ENCODE data around the gene TRIM10. TPM values are rescaled to one million over a fixed set of nuclear protein-coding genes. Genes with fewer than 3 reads are reported as not detected.

TRIM10 gene, protein sequence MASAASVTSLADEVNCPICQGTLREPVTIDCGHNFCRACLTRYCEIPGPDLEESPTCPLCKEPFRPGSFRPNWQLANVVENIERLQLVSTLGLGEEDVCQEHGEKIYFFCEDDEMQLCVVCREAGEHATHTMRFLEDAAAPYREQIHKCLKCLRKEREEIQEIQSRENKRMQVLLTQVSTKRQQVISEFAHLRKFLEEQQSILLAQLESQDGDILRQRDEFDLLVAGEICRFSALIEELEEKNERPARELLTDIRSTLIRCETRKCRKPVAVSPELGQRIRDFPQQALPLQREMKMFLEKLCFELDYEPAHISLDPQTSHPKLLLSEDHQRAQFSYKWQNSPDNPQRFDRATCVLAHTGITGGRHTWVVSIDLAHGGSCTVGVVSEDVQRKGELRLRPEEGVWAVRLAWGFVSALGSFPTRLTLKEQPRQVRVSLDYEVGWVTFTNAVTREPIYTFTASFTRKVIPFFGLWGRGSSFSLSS
- not detected for total RNA-seq

DNA sequence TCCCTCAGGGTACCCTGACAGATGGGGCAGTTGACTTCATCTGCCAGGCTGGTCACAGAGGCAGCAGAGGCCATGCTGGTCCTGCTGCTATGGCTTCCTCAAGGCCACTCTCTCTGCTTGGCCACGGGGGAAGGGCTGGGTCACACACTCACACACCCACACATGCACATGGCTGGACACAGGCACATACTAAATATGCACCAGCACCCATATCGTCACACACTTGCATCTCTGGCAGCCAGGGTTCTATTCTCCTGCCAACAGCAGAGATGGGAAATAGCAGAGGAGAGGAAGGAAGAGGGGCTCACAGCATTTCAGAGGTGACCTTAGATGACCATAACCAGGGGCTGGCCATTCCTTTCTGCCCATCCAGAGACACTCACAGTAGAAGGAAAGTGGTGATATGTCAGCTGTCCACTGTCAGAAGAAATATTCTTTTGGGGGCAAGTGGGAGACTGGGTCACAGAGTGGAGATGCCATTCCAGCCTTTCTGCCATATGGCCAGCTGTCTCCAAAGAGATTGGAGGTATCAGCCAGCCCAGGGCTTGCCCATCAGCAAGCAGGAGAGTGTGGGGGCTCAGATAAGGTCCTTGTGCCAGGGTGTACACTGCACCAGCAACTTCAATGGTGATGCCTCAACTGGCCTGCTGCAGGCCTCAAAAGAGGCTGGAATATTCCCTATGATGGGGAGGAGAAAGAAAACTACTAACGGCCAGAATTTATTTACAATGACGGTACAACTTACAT lies at the start of gene TRIM10:
Gene TRIM10, minus strand, starts transcription at position 427 of the 747 bp plus-strand sequence. Its CDS starts 353 bp downstream, at position 74.
- peaks cover 0 to 3% of the 10 kb centered on the region in 2 donors for H3K4me1 Mint-ChIP-seq (ENCODE audit: low read depth in 2 of 2)
- peaks cover 20 to 22% of the 10 kb centered on the region in 2 donors for H3K27me3 Mint-ChIP-seq
- no peak for DNase-seq (ENCODE audit: low spot score)
- H3K36me3 Mint-ChIP-seq = no peaks in the 10 kb centered on the region
- peak within 1 kb of the TSS in 1 of 2 donors; percentile 10 for H3K27ac Mint-ChIP-seq
- H3K4me3 Mint-ChIP-seq = no peak within 1 kb of the TSS
- H3K9me3 Mint-ChIP-seq = no peaks in the 10 kb centered on the region
- no peak for ATAC-seq

DNA sequence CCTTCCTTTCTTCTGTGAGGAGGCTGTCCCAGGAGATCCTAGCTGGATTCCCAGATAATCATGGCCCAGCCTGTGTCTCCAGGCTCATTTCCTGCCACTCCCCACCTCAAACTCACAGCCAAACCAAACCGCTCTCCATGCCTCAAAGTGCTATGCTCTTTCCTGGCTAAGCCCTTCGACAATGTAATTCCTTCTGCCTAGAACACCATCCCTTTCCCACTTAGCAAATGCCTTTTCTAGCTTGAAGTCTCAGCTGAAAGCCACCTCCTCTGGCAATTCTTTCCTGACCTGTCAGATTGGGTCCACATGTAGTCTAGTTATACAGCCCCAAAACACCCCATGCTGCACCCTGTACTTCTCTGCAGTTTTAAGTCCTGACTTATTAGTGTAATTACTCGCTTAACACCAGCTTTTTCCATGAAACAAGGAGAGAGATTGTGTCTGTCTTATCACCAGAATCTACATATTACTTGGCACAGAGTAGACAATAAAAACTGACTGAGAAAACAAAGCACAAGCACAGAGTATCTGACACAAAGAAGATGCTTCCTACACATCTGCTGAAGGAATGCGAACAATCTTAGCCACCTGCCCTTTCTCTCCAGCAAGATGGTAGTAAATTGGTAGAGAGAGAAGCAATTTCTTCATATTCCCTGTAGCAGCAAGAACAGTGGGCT lies 46.7 kb upstream of the TRIM10 start:
- Mint-ChIP-seq H3K36me3 (peaks cover 19% of the 10 kb centered on the region), H3K9me3 (no peaks in the 10 kb centered on the region), H3K27ac (peak overlapping the region in 1 of 2 donors; percentile 6), H3K4me1 (ENCODE audit: low read depth in 2 of 2) (peaks cover 59 to 68% of the 10 kb centered on the region in 2 donors), H3K27me3 (no peaks in the 10 kb centered on the region), H3K4me3 (peak overlapping the region; percentile 11)
- ATAC-seq (no peak), DNase-seq (ENCODE audit: low spot score) (no peak)

DNA sequence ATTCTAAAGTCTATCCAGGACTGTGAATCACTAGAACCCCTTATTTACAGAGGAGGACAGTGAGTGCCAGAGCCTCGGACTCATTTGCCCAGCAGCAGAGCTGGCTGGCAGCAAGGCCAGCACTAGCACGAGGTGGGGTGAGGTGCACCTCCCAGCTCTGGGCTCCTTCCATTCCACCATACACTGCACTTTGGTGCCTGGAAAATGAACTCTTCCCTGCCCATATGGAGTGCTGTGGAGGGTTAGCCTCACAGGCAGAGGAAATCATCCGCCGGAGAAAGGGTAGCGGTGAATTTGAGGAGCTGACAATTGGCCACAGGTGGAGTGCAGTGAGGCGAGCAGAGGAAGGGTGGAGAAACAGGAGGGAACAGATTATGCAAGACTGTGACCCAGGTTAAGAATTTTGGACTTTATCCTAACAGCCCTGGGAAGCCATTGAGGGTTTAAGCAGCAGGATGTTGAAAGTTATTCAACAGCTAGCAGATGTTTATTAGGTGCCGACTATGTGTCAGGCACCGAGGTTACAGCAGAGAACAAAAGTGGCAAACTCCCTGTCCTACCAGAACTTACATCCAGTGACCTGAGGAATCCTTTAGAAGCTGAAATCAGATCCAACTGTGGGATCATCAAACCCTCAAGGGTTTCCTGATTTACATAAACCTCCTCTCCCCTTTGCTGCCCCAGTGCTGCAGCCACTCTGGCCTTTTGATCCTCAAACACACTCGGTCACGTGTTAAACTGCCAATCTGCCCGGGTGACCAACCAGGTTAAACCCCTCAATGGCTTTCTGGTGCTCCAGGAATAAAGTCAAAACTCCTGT lies 46.0 kb upstream of the TRIM10 start:
- Mint-ChIP-seq H3K27me3 (no peaks in the 10 kb centered on the region), H3K9me3 (no peaks in the 10 kb centered on the region), H3K36me3 (peaks cover 11% of the 10 kb centered on the region), H3K4me3 (peak overlapping the region; percentile 11), H3K27ac (peak overlapping the region in 1 of 2 donors; percentile 75), H3K4me1 (ENCODE audit: low read depth in 2 of 2) (peaks cover 59 to 63% of the 10 kb centered on the region in 2 donors)
- DNase-seq (ENCODE audit: low spot score) (no peak), ATAC-seq (no peak)

DNA sequence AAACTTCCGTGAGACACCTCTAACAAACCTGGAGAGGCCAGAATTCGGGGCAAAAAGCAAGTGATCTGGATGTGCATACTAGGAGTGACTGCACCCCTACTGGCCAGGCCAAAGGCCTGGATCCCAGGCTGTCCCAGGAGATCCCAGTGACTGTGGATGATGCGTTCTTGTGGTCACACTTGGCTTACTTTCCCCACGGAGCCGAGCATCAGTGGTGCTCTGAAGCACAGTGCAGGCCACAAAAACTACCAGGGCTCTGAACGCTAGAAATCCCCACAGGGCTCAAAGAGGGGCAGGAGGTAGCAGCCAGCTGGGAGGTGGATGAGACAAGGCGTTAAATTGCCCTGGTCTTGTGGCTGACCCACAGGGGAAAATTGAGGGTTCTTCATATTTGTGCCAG lies 45.1 kb upstream of the TRIM10 start:
- DNase-seq (ENCODE audit: low spot score) = no peak
- peaks cover 58 to 59% of the 10 kb centered on the region in 2 donors for H3K4me1 Mint-ChIP-seq (ENCODE audit: low read depth in 2 of 2)
- H3K4me3 Mint-ChIP-seq = no peak overlapping the region
- peak overlapping the region in 1 of 2 donors; percentile 75 for H3K27ac Mint-ChIP-seq
- H3K27me3 Mint-ChIP-seq = no peaks in the 10 kb centered on the region
- ATAC-seq = no peak
- no peaks in the 10 kb centered on the region for H3K9me3 Mint-ChIP-seq
- peaks cover 8% of the 10 kb centered on the region for H3K36me3 Mint-ChIP-seq

DNA sequence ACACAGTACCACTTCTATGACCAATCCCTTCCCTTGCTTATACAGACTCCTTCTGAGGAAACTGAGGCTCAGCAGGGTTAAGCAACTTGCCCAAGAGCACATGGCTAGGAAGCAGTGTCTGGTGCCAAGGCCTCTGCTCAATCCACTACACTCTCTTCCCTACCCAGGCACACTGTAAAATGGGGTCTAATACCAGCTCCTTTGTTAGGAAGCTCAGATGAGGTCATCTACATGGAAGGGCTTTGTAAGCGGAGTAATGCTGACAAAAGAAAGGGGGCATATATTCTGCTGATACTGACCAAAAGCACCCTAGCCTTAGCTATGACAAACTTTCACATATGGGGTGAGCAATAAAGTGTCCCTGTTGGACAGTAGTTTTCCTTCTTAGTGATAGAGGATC lies 43.1 kb upstream of the TRIM10 start:
- H3K9me3 Mint-ChIP-seq = no peaks in the 10 kb centered on the region
- no peak for ATAC-seq
- no peak for DNase-seq (ENCODE audit: low spot score)
- H3K4me3 Mint-ChIP-seq = no peak overlapping the region
- H3K27ac Mint-ChIP-seq = no peak overlapping the region
- H3K4me1 Mint-ChIP-seq (ENCODE audit: low read depth in 2 of 2) = peaks cover 53 to 55% of the 10 kb centered on the region in 2 donors
- H3K27me3 Mint-ChIP-seq = no peaks in the 10 kb centered on the region
- peaks cover 5% of the 10 kb centered on the region for H3K36me3 Mint-ChIP-seq

DNA sequence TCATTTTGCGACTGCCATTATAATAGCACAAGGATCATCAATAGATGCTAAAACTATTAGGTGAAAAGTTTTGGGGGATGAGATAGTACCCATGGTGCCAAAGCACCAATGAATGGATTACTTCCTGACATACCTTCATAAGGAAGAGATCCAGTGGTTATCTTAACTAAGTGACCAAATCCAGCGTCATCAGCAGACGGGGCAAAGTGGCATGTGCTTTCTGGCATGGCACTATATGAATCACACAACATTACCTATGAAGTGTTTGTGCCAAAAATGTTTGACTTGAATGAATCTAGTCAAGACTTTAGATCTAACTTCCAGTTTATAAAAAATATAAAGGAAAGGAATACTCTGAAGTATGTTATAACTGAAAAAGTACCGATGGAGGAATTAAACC lies 41.4 kb upstream of the TRIM10 start:
- Mint-ChIP-seq H3K9me3 (no peaks in the 10 kb centered on the region), H3K36me3 (no peaks in the 10 kb centered on the region), H3K4me1 (ENCODE audit: low read depth in 2 of 2) (peaks cover 36 to 47% of the 10 kb centered on the region in 2 donors), H3K27ac (peak overlapping the region in 1 of 2 donors; percentile 14), H3K4me3 (no peak overlapping the region), H3K27me3 (no peaks in the 10 kb centered on the region)
- DNase-seq (ENCODE audit: low spot score) = no peak
- ATAC-seq = no peak

DNA sequence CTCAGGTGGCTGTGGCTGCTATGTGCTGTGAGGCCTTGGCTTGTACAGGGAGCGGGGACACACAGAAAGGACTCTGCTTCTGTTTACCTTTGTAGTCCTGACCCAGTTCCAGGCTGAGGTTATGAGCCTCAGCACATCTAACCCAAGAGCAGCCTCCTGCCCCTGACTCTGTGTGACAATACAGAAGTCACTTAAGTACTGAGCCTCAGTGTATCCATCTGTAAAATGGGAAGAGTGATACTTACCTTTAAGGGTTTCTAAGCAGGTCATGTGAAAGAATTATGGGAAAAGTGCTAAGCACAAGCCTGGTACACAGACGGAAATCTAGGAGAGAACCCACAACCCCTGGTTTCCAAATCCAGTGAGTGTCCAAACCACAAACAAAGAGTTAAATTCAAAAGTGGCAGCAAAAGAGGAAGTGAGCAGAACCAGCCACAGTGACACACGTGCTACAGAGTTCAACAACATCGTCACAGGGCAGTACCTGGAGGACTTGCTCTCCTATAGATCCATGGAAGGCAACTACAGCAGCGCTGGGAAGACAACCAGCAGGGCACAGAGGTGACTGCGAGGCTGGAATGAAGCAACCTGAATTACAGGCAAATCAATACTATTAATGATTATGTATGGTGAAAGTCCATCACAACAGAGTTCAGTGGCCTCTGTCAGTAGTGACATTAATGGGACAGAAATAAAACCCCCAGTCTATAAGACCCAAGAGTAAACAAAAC lies 39.7 kb upstream of the TRIM10 start:
- Mint-ChIP-seq H3K36me3 (no peaks in the 10 kb centered on the region), H3K4me1 (ENCODE audit: low read depth in 2 of 2) (peaks cover 21 to 42% of the 10 kb centered on the region in 2 donors), H3K9me3 (no peaks in the 10 kb centered on the region), H3K27ac (peak overlapping the region in 1 of 2 donors; percentile 56), H3K27me3 (no peaks in the 10 kb centered on the region), H3K4me3 (no peak overlapping the region)
- ATAC-seq (no peak), DNase-seq (ENCODE audit: low spot score) (no peak)

DNA sequence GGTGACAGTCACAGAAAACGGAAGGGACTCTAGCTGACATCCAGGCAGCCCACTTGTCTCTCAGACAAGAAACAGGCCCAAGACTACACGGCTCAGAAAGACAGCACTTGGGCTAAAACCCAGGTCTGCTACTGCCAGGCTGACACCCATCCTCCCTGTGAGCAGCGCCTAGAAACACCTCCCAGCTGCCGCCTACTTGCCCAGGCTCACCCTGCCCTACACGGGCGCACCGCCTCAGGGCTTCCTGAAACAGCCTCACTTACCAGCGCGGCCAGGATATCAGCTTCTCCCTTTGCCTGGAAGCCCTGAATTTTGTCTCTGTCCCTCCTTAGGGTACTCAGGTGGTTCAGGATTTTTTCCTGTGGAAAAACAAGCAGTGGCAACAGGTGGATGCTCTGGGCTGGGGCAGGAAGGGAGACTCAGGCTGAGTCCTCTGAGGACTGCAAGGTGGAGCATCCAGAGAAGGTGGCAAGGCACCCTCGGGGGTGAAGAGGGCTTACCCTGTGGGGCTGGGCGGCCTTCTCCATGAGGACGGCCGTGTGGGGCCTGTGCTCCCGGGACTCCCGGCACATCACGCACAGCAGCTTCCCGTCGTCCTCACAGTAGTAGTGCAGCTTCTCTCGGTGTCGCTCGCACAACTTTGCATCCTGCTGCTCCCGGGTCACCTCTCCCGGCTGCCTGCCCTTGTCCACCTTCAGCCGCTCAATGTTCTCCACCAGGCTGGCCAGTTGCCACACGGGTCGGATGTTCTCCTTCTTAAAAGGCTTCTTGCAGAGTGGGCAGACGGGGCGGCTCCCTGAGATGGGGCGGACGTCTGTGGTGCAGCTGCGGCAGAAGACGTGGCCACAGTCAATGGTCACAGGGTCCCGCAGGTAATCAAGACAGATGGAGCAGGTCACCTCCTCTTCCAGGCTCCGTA lies 37.4 kb upstream of the TRIM10 start:
- DNase-seq (ENCODE audit: low spot score) = no peak
- H3K27me3 Mint-ChIP-seq = no peaks in the 10 kb centered on the region
- peaks cover 6% of the 10 kb centered on the region for H3K36me3 Mint-ChIP-seq
- no peak for ATAC-seq
- H3K27ac Mint-ChIP-seq = peak overlapping the region in 1 of 2 donors; percentile 33
- H3K4me1 Mint-ChIP-seq (ENCODE audit: low read depth in 2 of 2) = peaks cover 16 to 36% of the 10 kb centered on the region in 2 donors
- H3K4me3 Mint-ChIP-seq = no peak overlapping the region
- no peaks in the 10 kb centered on the region for H3K9me3 Mint-ChIP-seq

DNA sequence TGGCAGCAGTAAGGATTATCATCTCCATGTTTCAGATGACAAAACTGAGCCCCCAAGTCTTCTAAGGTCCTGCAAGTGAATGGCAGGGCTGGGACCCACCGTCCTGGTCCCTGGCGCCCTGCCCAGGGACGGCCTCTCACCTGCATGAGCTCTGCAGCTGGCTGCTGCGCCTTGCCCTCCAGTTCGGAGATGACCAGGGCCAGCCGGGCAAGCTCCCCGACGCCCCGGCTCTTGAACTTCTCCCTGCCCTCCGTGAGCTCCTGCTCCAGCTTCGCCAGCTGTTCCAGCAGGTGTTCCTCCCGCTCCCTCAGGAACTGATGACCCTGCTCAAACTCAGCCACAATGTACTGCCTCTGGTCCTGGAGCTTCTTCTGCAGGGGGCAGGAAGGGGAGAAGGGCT lies 35.4 kb upstream of the TRIM10 start:
- no peak overlapping the region for H3K27ac Mint-ChIP-seq
- no peak overlapping the region for H3K4me3 Mint-ChIP-seq
- H3K4me1 Mint-ChIP-seq (ENCODE audit: low read depth in 2 of 2) = peaks cover 10 to 32% of the 10 kb centered on the region in 2 donors
- H3K9me3 Mint-ChIP-seq = no peaks in the 10 kb centered on the region
- no peak for DNase-seq (ENCODE audit: low spot score)
- peaks cover 6% of the 10 kb centered on the region for H3K36me3 Mint-ChIP-seq
- no peak for ATAC-seq
- no peaks in the 10 kb centered on the region for H3K27me3 Mint-ChIP-seq

DNA sequence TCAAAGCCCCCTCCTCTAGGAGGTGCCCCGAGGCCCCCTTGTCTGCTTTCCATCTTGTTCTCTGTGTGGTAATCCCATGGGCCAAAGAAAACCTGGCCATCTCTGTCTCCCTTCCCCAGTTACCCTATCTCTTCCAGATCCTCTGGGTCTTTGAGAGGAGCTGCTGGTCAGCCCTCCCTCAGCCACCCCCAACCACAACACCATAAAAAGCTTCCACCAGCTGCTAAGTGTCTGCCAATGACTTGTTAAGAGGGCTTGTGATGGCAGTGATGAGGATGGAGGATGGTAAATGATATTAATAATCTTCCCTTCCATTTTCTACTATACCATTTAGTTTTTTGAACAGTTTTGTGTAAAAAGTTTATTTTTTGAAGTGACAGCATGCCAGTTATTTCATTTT lies 34.9 kb upstream of the TRIM10 start:
- DNase-seq (ENCODE audit: low spot score) (no peak), ATAC-seq (no peak)
- Mint-ChIP-seq H3K27me3 (no peaks in the 10 kb centered on the region), H3K27ac (no peak overlapping the region), H3K36me3 (peaks cover 6% of the 10 kb centered on the region), H3K9me3 (no peaks in the 10 kb centered on the region), H3K4me3 (no peak overlapping the region), H3K4me1 (ENCODE audit: low read depth in 2 of 2) (peaks cover 7 to 27% of the 10 kb centered on the region in 2 donors)

DNA sequence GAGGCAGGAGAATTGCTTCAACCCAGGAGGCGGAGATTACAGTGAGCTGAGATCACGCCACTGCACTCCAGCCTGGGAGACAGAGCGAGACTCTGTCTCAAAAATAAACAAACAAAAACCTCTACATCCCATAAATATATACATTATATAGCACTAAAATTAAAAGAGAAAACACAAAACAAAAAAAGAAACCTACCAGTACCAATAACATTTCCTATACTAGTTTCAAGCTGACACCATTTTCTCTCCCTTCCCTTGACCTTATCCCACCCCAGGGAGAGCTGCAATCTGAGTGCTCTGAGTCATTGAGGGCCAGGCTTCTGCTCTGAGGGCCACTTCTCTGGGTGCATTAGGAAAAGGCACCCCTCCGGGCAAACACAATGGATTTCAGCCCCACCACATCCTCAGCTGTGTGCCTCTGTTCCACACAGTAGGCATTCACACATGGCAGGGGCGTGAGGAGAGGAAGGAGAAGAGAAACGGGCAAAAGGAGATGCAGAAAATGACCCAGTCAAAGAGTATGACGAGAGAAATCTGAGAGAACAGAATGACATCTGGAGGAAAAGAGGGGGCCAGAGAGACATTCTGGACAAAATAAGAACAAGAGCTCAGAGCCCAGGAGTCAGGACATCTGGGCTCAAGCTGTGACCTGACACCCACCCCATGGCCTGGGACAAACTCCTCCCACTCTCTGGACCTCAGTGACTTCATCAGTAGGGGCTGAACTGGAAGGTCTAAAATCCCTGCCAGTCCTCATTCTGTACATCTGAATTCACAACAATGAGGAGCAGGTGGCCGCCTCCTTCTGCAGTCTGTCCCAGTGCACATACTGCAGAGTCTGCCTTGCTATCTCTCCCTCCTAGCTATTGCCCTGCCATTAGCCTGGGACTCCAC lies 34.0 kb upstream of the TRIM10 start:
- peaks cover 9% of the 10 kb centered on the region for H3K36me3 Mint-ChIP-seq
- DNase-seq (ENCODE audit: low spot score) (no peak), ATAC-seq (peak in 1 of 2 donors; percentile 22)
- no peak overlapping the region for H3K4me3 Mint-ChIP-seq
- H3K27ac Mint-ChIP-seq = no peak overlapping the region
- H3K27me3 Mint-ChIP-seq = no peaks in the 10 kb centered on the region
- no peaks in the 10 kb centered on the region for H3K9me3 Mint-ChIP-seq
- H3K4me1 Mint-ChIP-seq (ENCODE audit: low read depth in 2 of 2) = peaks cover 0 to 21% of the 10 kb centered on the region in 2 donors
